Stimulated activated CD4-positive, alpha-beta T cell treated with anti-CD3 and anti-CD28 coated beads, TNF-alpha, amount 100 ng/mL, for 1 hour (primary cell): ENCODE results near the gene SFXN3.

Source experiments
- DNase-seq, 3 donors: peaks; one replicate each; pipeline ENCODE4 v3.0.0-alpha.2; 2020; ENCODE audit warnings: low read depth in 3 of 3, low spot score in 1 of 3

SFXN3 gene

DNA sequence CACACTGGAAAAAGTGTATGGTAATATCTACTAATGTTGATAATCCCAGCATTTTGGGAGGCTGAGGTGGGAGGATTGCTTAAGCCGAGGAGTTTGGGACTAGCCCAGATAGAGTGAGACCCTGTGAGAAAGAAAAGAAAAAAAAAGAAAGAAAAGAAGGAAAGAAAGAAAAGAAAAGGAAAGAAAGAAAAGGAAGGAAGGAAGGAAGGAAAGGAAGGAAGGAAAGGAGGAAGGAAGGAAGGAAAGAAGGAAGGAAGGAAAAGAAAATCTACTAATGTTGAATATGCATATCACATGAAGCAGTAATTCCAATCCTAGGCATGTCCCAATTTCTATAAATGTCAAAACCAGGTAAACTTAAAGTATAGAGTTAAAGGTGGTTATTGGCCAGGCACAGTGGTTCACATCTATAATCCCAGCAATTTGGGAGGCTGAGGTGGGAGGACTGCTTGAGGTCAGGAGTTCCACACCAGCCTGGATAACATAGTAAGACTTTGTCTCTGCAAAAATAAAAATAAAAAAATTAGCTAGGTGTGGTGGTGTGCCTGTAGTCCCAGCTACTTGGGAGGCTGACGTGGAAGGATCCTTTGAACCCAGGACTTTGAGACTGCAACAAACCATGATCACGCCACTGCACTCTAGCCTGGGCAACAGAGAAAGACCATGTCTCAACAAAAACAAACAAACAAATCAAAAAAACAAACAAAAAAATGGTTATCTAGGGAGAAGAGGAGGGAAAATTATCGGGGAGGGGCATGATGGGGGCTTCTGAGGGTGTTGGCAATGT is 25.5 kb downstream of the SFXN3 start:
- DNase-seq, result no peak

DNA sequence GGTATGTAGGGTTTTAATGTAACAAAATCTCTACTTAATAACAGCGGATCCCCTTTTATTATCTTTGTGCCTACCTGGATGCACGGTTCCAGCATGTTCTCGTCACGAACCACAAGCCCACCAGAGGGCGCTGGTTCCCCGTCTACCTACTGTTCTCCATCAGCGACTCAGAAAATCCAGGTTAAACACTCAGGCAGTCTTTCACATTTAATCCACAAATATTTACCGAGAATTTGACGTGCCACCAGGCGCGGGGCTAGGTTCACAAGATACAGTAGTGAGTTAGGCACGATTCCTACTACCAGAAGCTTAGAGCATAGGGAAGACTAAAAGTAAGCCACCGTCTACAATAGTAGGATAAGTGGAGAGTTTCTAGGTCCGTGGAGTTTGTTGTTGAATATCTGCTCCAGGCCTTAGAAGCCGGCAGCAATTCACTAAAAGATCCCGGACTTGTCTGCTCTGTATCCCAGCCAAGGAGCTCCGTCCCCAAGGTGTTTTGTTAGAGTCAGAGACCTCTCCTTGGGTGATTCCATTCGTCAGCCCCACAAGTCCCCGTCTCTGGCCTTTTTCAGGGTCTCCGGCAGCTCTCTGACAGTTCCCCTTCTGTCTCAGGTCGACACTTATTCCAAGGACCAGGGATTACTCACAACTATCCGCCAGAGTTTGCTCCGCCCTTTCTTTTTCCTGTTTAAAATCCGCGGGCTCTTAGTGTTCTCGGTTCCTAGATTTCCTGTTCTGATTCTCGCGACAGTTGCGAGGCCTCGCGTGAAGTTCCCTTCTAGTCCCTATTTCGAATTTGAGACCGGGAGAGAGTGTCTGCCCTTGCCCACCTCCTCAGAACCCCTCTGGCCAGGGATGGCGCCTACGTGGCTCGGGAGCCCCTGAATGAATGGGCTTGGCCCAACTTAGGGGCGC is 29.3 kb downstream of the SFXN3 start:
- DNase-seq, result peak; percentile 68 to 91 (median 72)

DNA sequence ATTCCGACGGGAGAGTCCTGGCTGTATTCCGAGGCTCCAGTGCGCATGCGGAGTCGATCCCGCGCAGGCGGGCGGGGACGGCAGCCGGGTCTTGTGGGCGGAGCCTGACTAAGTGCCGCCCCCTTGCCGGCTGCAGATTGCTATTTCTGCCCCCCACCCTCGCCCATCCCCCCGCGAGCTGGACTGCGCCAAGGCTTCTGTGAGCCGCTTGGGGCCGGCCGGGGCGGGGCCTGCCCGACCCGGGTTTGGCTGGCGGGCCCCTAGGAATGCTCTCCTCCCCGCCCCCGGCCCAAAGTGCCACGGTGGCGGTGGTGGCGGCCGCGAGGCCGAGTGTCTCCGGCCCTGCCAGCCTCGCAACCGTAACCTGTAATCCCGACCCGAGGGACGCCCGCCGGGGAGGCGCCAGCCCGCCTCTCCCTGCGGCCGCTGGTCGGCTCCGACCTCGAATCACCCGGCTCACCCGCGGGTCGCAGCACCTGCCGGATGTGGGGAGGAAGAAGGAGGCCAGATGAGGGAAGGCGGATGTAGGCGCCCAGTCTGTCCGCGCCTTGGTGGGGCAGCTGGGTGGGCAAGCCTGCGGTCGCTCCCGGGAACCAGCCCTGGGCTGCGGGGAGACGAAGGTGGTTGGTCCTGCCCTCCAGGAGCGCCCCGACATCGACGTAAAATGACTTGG is 30.1 kb downstream of the SFXN3 start:
- DNase-seq, result peak; percentile 73 to 86 (median 81)

DNA sequence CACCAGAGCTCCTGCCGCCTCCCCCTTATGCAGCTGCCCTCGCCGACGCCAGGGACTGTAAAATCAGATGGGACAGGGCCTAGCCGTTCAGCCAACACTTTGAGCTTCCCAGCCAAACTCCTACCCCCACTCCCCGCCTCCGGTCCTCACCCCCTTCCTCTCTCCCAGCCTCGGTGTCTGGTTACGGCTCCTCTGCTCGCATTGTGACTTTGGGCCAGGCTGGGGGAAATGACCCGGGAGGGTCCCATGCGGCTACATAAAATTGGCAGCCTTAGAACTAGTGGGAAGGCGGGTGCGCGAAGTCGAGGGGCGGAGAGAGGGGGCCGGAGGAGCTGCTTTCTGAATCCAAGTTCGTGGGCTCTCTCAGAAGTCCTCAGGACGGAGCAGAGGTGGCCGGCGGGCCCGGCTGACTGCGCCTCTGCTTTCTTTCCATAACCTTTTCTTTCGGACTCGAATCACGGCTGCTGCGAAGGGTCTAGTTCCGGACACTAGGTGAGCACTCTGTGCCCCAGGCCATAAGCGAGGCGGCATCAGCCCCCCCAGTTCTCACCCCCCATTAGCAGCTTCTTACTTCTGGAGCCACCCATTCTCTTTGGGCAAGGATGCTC is 30.7 kb downstream of the SFXN3 start, which contains the start of gene KAZALD1:
KAZALD1 (plus strand) TSS at position 366 of the 608 bp plus-strand sequence. CDS start 604 bp downstream, outside the sequence.
- no peak for DNase-seq

DNA sequence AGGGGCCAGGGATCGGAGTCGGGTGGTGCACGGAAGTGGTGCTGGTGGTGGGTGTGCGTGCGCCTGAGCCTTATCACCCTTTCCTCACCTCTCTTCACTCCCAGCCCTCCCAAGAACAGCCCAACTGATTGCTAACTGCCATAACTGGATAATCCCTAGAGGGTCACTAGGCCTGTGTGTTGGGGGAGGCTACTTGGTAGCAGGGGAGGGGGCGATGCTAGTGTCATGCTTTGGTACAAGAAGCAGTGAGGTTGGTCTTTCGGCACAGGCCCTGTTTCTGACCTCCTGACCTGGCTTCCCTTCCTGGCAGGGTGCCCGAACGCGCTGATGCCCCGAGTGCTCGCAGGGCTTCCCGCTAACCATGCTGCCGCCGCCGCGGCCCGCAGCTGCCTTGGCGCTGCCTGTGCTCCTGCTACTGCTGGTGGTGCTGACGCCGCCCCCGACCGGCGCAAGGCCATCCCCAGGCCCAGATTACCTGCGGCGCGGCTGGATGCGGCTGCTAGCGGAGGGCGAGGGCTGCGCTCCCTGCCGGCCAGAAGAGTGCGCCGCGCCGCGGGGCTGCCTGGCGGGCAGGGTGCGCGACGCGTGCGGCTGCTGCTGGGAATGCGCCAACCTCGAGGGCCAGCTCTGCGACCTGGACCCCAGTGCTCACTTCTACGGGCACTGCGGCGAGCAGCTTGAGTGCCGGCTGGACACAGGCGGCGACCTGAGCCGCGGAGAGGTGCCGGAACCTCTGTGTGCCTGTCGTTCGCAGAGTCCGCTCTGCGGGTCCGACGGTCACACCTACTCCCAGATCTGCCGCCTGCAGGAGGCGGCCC is 31.4 kb downstream of the SFXN3 start:
- DNase-seq, result peak in 1 of 3 donors; percentile 37

DNA sequence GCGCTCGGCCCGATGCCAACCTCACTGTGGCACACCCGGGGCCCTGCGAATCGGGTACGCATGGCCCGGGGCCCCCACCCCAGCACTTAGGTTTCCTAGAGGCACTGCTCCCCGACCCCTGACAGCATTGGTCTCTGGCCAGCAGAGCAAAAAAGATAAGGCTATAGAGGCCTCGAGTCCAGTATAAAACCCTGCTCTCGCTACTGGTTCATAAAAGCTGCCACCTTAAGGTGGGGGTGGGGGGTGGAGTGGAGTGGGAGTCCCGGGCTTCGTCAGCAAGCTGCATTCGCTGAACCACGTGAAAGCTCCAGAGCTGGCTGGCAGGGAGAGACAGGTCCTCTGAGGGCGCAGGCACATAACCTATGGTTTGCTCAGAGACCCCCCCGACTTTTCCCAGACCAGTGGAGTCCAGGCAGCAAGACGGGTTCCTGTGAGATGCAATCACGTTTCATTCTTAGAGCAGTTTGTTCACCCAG is 32.1 kb downstream of the SFXN3 start:
- no peak for DNase-seq

DNA sequence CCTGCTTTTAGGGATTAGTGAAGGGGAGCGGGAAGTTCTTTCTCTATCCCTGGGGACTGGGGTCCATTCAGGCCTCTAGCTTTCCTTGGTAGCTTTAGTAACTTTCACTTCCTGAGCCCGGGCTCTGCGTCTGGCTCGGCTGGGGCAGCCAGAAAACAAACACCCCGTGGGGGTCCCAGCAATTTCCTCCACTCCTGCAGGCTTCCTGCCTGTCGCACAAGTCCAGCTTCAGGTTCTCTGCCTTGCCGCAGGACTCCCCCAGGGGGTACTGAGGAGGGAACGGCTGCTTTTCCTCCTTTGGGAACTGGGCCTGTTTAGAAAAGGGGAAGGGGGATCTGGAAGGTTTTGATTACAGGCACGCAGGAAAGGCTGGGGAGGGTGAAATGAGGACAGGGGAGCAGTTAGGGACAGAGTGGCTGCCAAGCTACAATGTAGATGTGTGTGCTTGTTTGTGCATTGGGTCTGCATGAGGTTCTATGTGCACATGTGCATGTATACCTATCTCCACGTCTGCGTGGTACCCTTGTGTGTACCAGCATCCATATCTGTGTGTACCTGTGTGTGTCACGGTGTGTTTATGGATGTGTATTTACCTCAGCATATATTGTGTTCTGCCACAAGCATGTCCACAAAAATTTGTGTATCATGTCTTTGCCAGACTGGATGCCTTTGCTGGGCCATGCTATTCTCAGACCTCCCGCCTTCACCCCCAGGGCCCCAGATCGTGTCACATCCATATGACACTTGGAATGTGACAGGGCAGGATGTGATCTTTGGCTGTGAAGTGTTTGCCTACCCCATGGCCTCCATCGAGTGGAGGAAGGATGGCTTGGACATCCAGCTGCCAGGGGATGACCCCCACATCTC is 32.7 kb downstream of the SFXN3 start:
- DNase-seq, result no peak

DNA sequence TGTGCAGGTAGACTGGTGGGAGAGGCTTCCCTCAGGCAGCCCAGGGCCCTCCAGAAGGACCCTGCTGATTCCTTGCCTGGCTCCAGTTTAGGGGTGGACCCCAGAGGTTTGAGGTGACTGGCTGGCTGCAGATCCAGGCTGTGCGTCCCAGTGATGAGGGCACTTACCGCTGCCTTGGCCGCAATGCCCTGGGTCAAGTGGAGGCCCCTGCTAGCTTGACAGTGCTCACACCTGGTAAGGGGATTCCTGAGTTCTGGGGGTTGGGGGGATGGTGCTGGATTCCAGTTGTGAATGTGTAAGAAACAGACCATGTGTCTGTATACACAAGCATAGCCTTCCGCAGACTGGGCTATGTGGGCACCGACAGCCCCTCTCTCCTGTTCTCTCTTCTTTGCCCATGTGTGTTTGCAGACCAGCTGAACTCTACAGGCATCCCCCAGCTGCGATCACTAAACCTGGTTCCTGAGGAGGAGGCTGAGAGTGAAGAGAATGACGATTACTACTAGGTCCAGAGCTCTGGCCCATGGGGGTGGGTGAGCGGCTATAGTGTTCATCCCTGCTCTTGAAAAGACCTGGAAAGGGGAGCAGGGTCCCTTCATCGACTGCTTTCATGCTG is 33.5 kb downstream of the SFXN3 start:
- DNase-seq, result no peak

DNA sequence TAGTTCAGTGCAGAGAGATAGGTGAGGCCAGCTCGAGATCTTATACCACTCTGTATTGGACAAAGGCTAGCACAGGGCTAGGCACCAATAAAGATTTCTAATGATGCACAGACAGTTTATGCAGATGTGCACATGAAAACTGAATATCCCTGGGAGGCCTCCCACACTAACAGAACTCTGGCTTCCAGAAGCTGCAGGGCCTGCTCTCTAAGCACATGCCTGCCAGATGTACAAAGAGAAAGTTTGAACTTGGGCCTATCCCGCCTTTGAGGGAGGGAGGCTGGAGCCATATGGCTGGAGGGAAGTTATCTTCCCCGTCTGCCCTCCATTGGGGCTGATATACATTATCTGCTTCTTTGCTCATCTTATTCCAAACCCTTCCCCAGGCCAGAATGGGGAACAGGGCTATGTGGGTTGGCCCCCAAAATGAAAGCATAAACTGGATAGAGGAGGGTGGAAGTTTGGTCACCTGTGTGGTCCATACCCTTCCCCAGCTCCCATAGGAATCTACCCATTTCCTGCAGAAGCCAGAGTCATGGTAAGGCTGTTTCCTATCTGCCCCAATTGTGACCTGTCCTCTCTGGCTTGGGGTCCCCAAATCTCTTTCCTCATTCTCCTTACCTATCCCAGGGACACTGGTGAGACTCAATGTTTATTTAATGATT is 34.6 kb downstream of the SFXN3 start:
- no peak for DNase-seq

DNA sequence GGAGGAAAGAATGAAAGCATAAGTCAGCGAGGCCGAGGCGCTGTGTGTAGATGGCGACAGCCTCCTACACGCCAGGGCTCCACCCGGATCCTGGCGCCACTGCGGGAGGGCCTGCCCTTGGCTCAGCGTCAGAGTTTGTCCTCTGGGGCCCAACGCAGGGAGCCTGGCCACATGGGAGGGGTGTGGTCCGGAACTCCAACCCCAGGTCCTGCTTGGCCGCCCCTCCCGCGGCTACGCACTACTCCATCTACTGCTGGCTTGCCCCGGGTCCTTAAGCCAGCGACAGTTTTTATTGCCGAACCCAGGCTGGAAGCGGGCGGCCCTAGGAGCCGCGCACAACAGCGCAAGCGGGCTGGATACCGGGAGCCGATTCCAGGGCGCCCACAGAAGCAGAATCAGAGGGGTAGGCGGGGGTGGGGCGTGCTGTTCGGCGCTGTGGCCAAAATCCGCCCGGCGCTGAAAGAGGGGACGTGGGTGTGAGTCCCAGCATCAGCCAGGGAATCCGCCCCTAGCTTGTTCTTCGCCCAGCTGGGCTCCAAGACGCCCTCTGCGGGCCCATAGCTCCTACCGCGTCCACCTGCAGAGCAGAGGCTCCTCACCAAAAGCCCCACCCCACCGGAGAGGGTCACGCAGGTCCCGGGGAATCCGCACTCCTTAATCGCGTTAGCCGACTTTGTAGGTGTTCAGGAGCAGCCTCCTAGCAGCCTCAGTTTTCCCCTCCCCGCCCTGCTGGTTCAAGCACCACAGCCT is 35.3 kb downstream of the SFXN3 start:
- no peak for DNase-seq

DNA sequence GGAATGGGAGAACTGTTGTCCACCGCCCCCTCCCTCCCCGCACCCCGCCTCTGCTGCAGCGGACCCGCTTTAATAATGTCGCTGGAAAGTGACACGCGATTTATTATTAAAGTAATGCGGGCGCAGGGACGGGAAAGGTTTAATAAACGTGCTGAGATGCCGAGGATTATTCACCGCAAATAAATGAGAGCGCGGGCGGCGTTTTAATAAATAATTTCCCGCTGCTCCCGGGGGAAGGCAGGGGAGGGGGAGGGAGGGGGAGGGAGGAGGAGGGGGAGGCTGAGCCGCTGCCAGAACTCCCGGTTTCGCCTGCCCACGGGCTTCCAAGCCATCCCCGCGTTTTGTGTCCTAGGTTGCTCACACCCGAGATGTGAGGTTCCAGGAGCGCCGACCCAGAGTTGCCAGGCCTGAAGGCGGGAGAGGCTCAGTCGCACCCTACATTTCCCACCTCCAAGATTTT is 35.9 kb downstream of the SFXN3 start:
- DNase-seq, result no peak

DNA sequence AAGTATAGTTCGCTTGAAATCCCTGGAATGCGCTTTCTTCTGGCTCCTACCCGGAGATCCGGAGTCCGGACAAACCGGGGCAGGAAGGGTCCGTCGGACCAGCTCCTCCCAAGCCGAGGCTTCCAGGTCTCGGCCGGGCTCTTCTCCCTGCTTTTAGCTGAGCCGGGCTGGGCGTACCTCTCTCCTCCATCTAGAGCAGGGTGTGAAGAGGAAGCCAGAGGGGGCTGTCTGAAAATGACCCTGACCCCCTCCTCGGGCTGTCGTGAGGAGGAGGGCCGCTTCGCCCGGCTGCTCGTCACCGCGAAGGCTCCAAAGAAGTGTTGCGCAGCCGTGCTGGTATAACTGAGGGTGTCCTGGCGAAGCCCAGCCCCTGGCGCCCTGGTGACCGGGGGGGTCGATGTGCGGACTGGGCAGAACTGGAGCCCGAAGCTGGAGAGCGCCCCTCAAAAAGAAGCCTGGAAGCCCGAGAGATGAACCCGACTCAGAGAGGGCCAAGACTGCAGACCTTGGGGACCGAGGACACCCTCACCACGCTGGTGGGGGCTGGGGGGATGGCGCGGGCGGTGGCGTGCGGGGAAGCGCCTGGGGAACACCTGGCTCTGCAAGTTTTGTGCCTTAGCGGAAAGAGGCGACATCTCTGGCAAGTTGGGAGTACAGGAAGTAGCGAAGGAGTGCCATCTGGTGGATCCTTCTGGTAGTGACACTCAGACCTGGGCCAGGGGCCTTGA is 36.5 kb downstream of the SFXN3 start:
- peak; percentile 31 to 63 (median 48) for DNase-seq

DNA sequence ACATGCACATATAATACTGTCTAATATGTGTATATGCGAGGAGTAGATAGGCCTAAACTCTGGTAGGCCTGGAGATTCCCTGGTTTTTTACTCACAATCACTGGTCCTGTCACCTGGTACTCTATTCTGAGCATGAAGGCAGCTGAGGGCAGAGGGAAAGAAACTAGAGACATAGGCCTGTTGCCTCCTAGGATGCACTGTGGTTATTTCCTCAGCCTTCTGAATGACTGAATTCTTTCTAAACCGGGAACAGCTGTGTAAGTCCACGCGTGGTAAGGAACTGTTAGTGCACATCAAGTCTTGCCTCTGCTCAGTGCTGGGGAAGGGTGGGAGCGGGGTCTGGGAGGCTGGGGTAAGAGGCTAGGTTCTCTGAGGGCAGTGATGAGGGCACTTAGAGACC is 38.4 kb downstream of the SFXN3 start:
- DNase-seq, result no peak

DNA sequence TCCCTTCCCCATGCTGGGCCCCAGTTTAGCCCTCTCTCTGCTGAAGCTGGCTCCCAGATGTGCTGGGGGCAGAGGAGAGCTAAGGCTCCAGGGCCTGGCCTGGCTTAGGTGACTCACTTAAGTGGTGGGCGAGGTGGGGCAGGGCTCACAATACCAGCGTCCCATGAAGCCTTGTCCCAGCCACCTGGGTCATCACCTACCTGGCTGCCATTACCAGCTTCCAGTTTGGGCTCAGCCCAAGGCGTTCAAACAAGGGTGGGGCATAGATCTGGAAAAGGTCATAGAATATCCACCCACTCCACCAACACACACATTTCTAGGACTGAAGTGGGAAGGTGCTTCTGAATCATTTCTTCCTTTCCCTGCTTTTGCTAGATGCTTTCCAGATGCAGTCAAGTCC is 39.1 kb downstream of the SFXN3 start:
- DNase-seq, result no peak

DNA sequence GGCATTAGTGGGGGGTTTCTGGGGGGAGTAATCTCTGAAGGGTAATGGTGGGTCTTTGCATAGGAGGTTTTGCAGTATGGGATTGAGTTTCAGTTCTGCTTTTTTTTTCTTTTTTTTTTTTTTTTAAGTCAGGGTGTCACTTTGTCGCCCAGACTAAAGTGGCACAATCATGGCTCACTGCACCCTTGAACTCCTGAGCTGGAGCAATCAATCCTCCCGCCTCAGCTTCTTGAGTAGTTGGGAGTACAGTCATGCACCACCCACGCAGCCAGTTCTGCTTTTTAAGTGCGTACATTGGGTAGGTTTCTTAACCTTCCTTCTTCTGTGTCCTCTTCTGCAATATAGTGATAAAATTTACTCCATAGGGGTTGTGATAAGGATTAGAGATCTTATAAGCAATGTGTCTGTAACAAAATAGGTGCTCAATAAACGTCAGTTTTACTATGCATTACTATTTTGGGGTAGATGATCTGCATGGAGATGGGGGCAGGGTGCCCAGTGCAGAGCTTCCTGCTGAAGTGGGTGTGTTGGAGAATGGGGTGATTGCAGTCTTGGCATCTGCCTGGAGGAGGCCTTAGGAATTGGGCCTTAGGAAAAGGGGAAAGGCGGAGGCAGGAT is 40.3 kb downstream of the SFXN3 start:
- DNase-seq, result no peak

DNA sequence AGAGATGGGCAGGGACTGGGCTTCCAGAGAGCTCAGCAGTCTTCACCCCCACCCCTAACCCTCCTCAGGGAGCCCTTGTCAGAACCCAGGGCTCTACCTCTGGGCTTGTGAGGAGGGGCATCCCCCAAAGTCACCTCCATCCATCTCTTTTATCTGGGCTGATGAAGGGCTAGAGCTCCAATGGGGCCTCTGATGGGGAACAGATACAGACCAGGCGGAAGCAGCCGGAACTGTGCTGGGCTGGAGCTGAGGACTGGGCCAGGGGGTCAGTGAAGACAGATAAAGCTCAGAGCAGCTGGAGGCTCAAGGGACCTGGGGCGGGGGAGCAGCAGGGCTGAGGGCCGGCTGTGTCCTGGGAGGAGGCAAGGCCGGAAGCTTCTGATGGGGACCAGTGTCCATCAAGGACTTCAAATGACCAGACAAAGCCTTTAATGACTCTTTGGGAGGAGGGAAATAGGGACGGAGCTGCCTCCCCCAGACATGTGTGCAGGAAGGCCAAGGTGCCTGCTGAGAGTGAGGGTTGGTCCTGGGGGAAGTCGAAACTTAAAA is 40.9 kb downstream of the SFXN3 start:
- no peak for DNase-seq
